ENCODE data around the gene KRT75. TPM values are rescaled to one million over a fixed set of nuclear protein-coding genes. Genes with fewer than 3 reads are reported as not detected.

KRT75 gene
- polyA plus RNA-seq, 1 donor from 2014 or later = not detected

- Histone ChIP-seq H2AFZ (ENCODE audit: low read depth, low read length) (no peak overlapping the region), H3K4me3 (ENCODE audit: low read length) (no peak overlapping the region), H3K9ac (ENCODE audit: low read length) (no peak overlapping the region), H3K27me3 (ENCODE audit: insufficient read depth, low read depth, low read length) (no peaks in the 10 kb centered on the region), H4K20me1 (ENCODE audit: insufficient read depth) (no peaks in the 10 kb centered on the region), H3K27ac (ENCODE audit: low read length) (no peak overlapping the region), H3K9me2 (ENCODE audit: insufficient read depth, low read length) (no peaks in the 10 kb centered on the region), H3K79me2 (replicated peaks; ENCODE audit: insufficient read depth, low read length) (no peaks in the 10 kb centered on the region), H3F3A (ENCODE audit: insufficient read depth, low read length, poor library complexity, severe bottlenecking) (no peaks in the 10 kb centered on the region), H3K36me3 (ENCODE audit: insufficient read depth, low read length) (no peaks in the 10 kb centered on the region), H3K4me2 (ENCODE audit: low read length) (no peak overlapping the region), H3K9me3 (ENCODE audit: low read length) (no peaks in the 10 kb centered on the region)
- no peak for TF ChIP-seq RAD21 (conservative IDR thresholded peaks at IDR 0.05)
- no peak for TF ChIP-seq EZH2 (IDR thresholded peaks at IDR 0.05; ENCODE audit: borderline replicate concordance, insufficient read depth, low read length, poor library complexity, severe bottlenecking)
- TF ChIP-seq EP300 (conservative IDR thresholded peaks at IDR 0.05; ENCODE audit: poor library complexity, severe bottlenecking) = no peak
- TF ChIP-seq POLR2AphosphoS5 (IDR thresholded peaks at IDR 0.05) = no peak
These were observed 10.8 kb upstream of the KRT75 start for GRCh38 chr12:52444647-52445595.

DNA sequence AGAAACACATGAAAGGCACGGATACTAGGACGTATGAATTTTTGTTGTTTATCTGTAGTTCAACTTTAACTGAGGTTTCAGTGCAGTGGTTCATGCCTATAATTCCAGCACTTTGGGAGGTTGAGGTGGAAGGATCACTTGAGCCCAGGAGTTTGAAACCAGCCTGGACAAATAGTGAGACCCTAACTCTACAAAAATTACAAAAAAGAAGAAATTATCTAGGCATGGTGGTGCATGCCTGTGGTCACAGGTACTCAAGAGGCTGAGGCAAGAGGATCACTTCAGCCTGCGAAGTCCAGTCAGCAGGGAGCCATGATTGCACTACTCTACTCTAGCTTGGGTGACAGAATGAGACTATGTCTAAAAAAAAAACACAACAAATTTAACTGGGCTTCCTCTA lies 9.8 kb upstream of the KRT75 start:
- Histone ChIP-seq H4K20me1 (ENCODE audit: insufficient read depth) (no peaks in the 10 kb centered on the region), H3K9ac (ENCODE audit: low read length) (no peak overlapping the region), H3K4me2 (ENCODE audit: low read length) (no peak overlapping the region), H3K4me3 (ENCODE audit: low read length) (no peak overlapping the region), H3K79me2 (replicated peaks; ENCODE audit: insufficient read depth, low read length) (no peaks in the 10 kb centered on the region), H3K36me3 (ENCODE audit: insufficient read depth, low read length) (no peaks in the 10 kb centered on the region), H3K9me2 (ENCODE audit: insufficient read depth, low read length) (no peaks in the 10 kb centered on the region), H2AFZ (ENCODE audit: low read depth, low read length) (no peak overlapping the region), H3K27me3 (ENCODE audit: insufficient read depth, low read depth, low read length) (no peaks in the 10 kb centered on the region), H3K9me3 (ENCODE audit: low read length) (no peaks in the 10 kb centered on the region), H3K27ac (ENCODE audit: low read length) (no peak overlapping the region), H3F3A (ENCODE audit: insufficient read depth, low read length, poor library complexity, severe bottlenecking) (no peaks in the 10 kb centered on the region)
- TF ChIP-seq EZH2 (IDR thresholded peaks at IDR 0.05; ENCODE audit: borderline replicate concordance, insufficient read depth, low read length, poor library complexity, severe bottlenecking) (no peak), REST (IDR thresholded peaks at IDR 0.05; ENCODE audit: borderline replicate concordance) (no peak), CTCF (IDR thresholded peaks at IDR 0.05; ENCODE audit: poor library complexity, severe bottlenecking) (no peak), RAD21 (conservative IDR thresholded peaks at IDR 0.05) (no peak), TAF1 (IDR thresholded peaks at IDR 0.05; ENCODE audit: low read depth) (no peak), POLR2AphosphoS5 (IDR thresholded peaks at IDR 0.05) (no peak)

Data from neural cell (in vitro differentiated cells).